GM10266 (cell line): ENCODE results near the gene DNAH17.

Experiments
- DNase-seq: peaks from one replicate; pipeline ENCODE4 v3.0.0; 2012; ENCODE audit errors: extremely low spot score
- CTCF ChIP-seq: IDR thresholded peaks from 2 replicates; pipeline ENCODE4 v1.5.1; 2012; ENCODE audit warnings: mild to moderate bottlenecking, low read depth; ENCODE audit not compliant: control insufficient read depth, insufficient read depth; ENCODE audit errors: missing control alignments

The DNAH17 gene

GRCh38 chr17:78488867-78489634 lies 88.1 kb downstream of the DNAH17 start:
- no peak for DNase-seq
- no peak for TF ChIP-seq CTCF

- no peak for DNase-seq
- no peak for TF ChIP-seq CTCF
Measured at GRCh38 chr17:78488156-78488555, 89.0 kb downstream of the DNAH17 start.

GRCh38 chr17:78486946-78487680 lies 90.1 kb downstream of the DNAH17 start:
- no peak for DNase-seq
- no peak for TF ChIP-seq CTCF

- no peak for TF ChIP-seq CTCF
- no peak for DNase-seq
Measured at GRCh38 chr17:78486228-78486802, 90.9 kb downstream of the DNAH17 start.

- TF ChIP-seq CTCF, result no peak
- no peak for DNase-seq
Measured at GRCh38 chr17:78485290-78486168, 91.7 kb downstream of the DNAH17 start.

GRCh38 chr17:78484271-78485246 lies 92.6 kb downstream of the DNAH17 start:
- peak; percentile 79 for DNase-seq
- no peak for TF ChIP-seq CTCF
